GM21529 (cell line): ENCODE results near the gene RPL13.

Experiments used
- ATAC-seq: cut with Tn5 transposase; IDR thresholded peaks from one replicate; pipeline ENCODE4 v1.9.1; 2021; ENCODE audit not compliant: unreplicated experiment

RPL13 gene

GRCh38 chr16:89560378-89561141 is at the start of gene RPL13:
Gene RPL13 (plus strand): TSS chr16:89560682. CDS start chr16:89560960, 278 bp downstream.
- ATAC-seq: peak; percentile 83

GRCh38 chr16:89511374-89511773 is 49.1 kb upstream of the RPL13 start:
- ATAC-seq: no peak

GRCh38 chr16:89512453-89512852 is 48.0 kb upstream of the RPL13 start:
- ATAC-seq: no peak

GRCh38 chr16:89517128-89517527 is 43.4 kb upstream of the RPL13 start:
- no peak for ATAC-seq

- no peak for ATAC-seq
Measured at GRCh38 chr16:89519881-89520280, 40.6 kb upstream of the RPL13 start.

GRCh38 chr16:89522287-89522686 is 38.2 kb upstream of the RPL13 start:
- no peak for ATAC-seq

GRCh38 chr16:89523680-89524344 is 36.7 kb upstream of the RPL13 start:
- no peak for ATAC-seq

GRCh38 chr16:89525146-89525913 is 35.2 kb upstream of the RPL13 start:
- ATAC-seq: no peak

- ATAC-seq: no peak
Measured at GRCh38 chr16:89529097-89529496, 31.4 kb upstream of the RPL13 start.

GRCh38 chr16:89530401-89531381 is 29.8 kb upstream of the RPL13 start:
- ATAC-seq: no peak

GRCh38 chr16:89531821-89532526 is 28.5 kb upstream of the RPL13 start:
- ATAC-seq: no peak

GRCh38 chr16:89534252-89534756 is 26.2 kb upstream of the RPL13 start:
- ATAC-seq: no peak

- no peak for ATAC-seq
Measured at GRCh38 chr16:89536371-89536770, 24.1 kb upstream of the RPL13 start.

- no peak for ATAC-seq
Measured at GRCh38 chr16:89536886-89537548, 23.5 kb upstream of the RPL13 start.

GRCh38 chr16:89537549-89537925 is 22.9 kb upstream of the RPL13 start:
- no peak for ATAC-seq

GRCh38 chr16:89538286-89538685 is 22.2 kb upstream of the RPL13 start:
- ATAC-seq: no peak

- ATAC-seq: no peak
Measured at GRCh38 chr16:89540557-89540956, 19.9 kb upstream of the RPL13 start.

- no peak for ATAC-seq
Measured at GRCh38 chr16:89541792-89542191, 18.7 kb upstream of the RPL13 start.

- ATAC-seq: no peak
Measured at GRCh38 chr16:89544113-89544512, 16.4 kb upstream of the RPL13 start.
